CD4-positive, alpha-beta T cell (primary cell): ENCODE data around the gene FMN1. TPM values are rescaled to one million over a fixed set of nuclear protein-coding genes. Genes with fewer than 3 reads are reported as not detected.

Experiments used
- ATAC-seq: fragments of 200-7000 bp; cut with Tn5 transposase; one replicate; pipeline ENCODE4 v1.10.0; 2022; ENCODE audit warnings: mild to moderate bottlenecking; ENCODE audit not compliant: poor library complexity
- CTCF ChIA-PET: fragments of 350-600 bp; sonication (Branson Sonifier 250); formaldehyde crosslinking; loops from one replicate; lab custom pipeline; 2021; ENCODE audit warnings: antibody characterized with exemption, inconsistent platforms; lab: Charles Lee
- POLR2A ChIA-PET: fragments of 350-600 bp; sonication (Branson Sonifier 250); formaldehyde crosslinking; loops from one replicate; lab custom pipeline; 2021; ENCODE audit warnings: antibody characterized with exemption, inconsistent platforms; lab: Charles Lee
- DNase-seq, 14 experiments: peaks; one replicate each; pipeline ENCODE4 v3.0.0-alpha.2; 2013 to 2020; ENCODE audit warnings: mixed read lengths in 2 of 14
- H3K27ac ChIP-seq, 2 donors: one replicate each; pipeline versions ENCODE4 v1.5.1 to v1.7.0; 2013; ENCODE audit warnings: low read length in 2 of 2, low read depth in 1 of 2, mild to moderate bottlenecking in 1 of 2
- H3K27me3 ChIP-seq, 2 experiments: 1 replicate in 1 of 2; 2 replicates in 1 of 2; pipeline versions ENCODE4 v1.6.1 to v1.7.0; 2013; ENCODE audit warnings: low read length in 2 of 2, control low read depth in 1 of 2, mild to moderate bottlenecking in 1 of 2, moderate library complexity in 1 of 2; ENCODE audit not compliant: insufficient read depth in 2 of 2, control insufficient read depth in 1 of 2
- H3K36me3 ChIP-seq: one replicate; pipeline ENCODE4 v1.6.1; 2013; ENCODE audit warnings: low read length, control low read depth; ENCODE audit not compliant: insufficient read depth
- H3K4me1 ChIP-seq: one replicate; pipeline ENCODE4 v1.6.1; 2013; ENCODE audit warnings: low read length, control low read depth; ENCODE audit not compliant: insufficient read depth
- H3K4me3 ChIP-seq: one replicate; pipeline ENCODE4 v1.5.1; 2013; ENCODE audit warnings: mild to moderate bottlenecking, low read length, moderate library complexity
- H3K9me3 ChIP-seq, 2 experiments: 1 replicate in 1 of 2; 2 replicates in 1 of 2; pipeline versions ENCODE4 v1.6.1 to v1.7.0; 2013; ENCODE audit warnings: low read length in 2 of 2, mild to moderate bottlenecking in 2 of 2, control low read depth in 1 of 2, moderate library complexity in 1 of 2; ENCODE audit not compliant: control insufficient read depth in 1 of 2, insufficient read depth in 1 of 2
- H3K27ac Mint-ChIP-seq: one replicate; pipeline ENCODE4 v1.8.0; 2020; ENCODE audit warnings: mixed read lengths
- H3K27me3 Mint-ChIP-seq: one replicate; pipeline ENCODE4 v1.8.0; 2021; ENCODE audit warnings: mixed read lengths
- H3K36me3 Mint-ChIP-seq: one replicate; pipeline ENCODE4 v1.8.0; 2021; ENCODE audit warnings: low read depth, mixed read lengths
- H3K4me1 Mint-ChIP-seq: one replicate; pipeline ENCODE4 v1.8.0; 2021; ENCODE audit warnings: low read depth, mixed read lengths
- H3K4me3 Mint-ChIP-seq: one replicate; pipeline ENCODE4 v1.8.0; 2020; ENCODE audit warnings: mild to moderate bottlenecking, mixed read lengths
- H3K9me3 Mint-ChIP-seq: one replicate; pipeline ENCODE4 v1.8.0; 2020; ENCODE audit warnings: mixed read lengths
- CTCF ChIP-seq: fragments of 200-600 bp; IDR thresholded peaks from one replicate; pipeline ENCODE4 v1.8.0; 2022; ENCODE audit warnings: antibody characterized with exemption, mild to moderate bottlenecking
- intact Hi-C, 2 experiments: fragments of 100-400 bp; cut with DNase I in 1 of 2; cut with micrococcal nuclease in 1 of 2; formaldehyde crosslinking; loops; one replicate each; pipeline versions ENCODE4 v1.15.1 to v1.9.0; 2023 to 2025; cut with DNase I, micrococcal nuclease
- total RNA-seq, 174 experiments: library from RNA in 2 of 174; stranded (reverse) in 2 of 174; gene quantifications; one replicate each; pipeline ENCODE4 v1.2.3 and lab custom pipeline; 2021 to 2026

FMN1 gene
- total RNA-seq, 2 experiments from 2014 or later = 0.39 to 0.55 TPM

GRCh38 chr15:32959077-32959476 is 235.4 kb downstream of the FMN1 start:
- Mint-ChIP-seq H3K9me3 (peaks cover 3% of the 10 kb centered on the region), H3K36me3 (no peaks in the 10 kb centered on the region), H3K27me3 (peaks cover 14% of the 10 kb centered on the region), H3K27ac (no peak overlapping the region), H3K4me3 (no peak overlapping the region), H3K4me1 (no peaks in the 10 kb centered on the region)
- no peak for TF ChIP-seq CTCF
- H3K27me3 ChIP-seq = no peaks in the 10 kb centered on the region
- no peaks in the 10 kb centered on the region for H3K9me3 ChIP-seq
- POLR2A ChIA-PET = no interaction called here
- intact Hi-C loops = no loop called here
- H3K4me3 ChIP-seq = no peak overlapping the region
- CTCF ChIA-PET = interaction anchor here (0.7 kb wide), 1 partner anchor 10 kb away, joined by 3 read pairs; no protein-coding TSS in a partner anchor
- H3K27ac ChIP-seq = no peak overlapping the region
- no peak for DNase-seq
- ATAC-seq = no peak
- no peaks in the 10 kb centered on the region for H3K4me1 ChIP-seq
- no peaks in the 10 kb centered on the region for H3K36me3 ChIP-seq

DNA sequence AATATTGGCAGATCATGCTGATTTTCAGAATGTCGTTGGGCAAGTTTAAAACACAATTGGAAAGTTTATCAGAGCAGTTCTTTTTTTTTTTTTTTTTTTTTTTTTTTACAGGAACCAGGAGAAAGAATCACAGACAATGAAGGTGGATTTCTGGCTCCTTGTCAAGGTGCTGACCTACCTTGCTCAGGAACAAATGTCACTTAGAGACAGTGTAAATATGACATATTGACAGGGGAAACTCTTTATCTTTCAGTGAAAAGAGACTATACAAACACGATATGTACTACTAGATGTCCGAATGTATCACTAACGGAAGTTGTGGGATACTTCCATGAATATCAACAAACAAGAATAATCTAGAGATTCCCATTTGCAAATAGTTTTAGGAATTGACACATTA is 237.3 kb downstream of the FMN1 start:
- H3K9me3 ChIP-seq = no peaks in the 10 kb centered on the region
- H3K27me3 ChIP-seq = peaks cover 0 to 6% of the 10 kb centered on the region in 2 experiments
- Mint-ChIP-seq H3K36me3 (no peaks in the 10 kb centered on the region), H3K4me3 (no peak overlapping the region), H3K27me3 (peaks cover 14% of the 10 kb centered on the region), H3K9me3 (peaks cover 3% of the 10 kb centered on the region), H3K4me1 (no peaks in the 10 kb centered on the region), H3K27ac (no peak overlapping the region)
- no peak overlapping the region for H3K4me3 ChIP-seq
- no peak overlapping the region for H3K27ac ChIP-seq
- ATAC-seq (no peak), DNase-seq (no peak)
- TF ChIP-seq CTCF = no peak
- no peaks in the 10 kb centered on the region for H3K36me3 ChIP-seq
- intact Hi-C loops = no loop called here
- no peaks in the 10 kb centered on the region for H3K4me1 ChIP-seq
- ChIA-PET CTCF (no interaction called here), POLR2A (no interaction called here)

DNA sequence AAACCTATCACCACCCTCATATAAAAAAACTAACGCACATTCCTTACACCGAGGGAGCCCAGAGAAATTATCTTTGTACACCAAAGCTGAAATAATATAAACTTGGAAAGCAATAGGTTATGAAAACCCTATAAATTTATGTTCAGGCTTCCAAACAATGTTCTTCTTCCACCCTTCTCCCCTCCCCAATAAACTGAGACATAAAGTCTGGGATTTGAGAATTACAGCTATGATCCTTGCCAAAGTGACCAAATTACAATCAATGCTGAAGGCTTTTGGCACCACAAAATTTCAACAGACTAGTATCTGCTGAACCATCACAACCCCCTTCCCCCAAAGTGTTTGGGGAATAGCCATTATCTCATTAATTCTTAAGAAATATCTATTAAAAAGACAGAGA is 237.8 kb downstream of the FMN1 start:
- Mint-ChIP-seq H3K4me1 (no peaks in the 10 kb centered on the region), H3K27ac (no peak overlapping the region), H3K36me3 (no peaks in the 10 kb centered on the region), H3K27me3 (peaks cover 14% of the 10 kb centered on the region), H3K4me3 (no peak overlapping the region), H3K9me3 (peaks cover 3% of the 10 kb centered on the region)
- DNase-seq (no peak), ATAC-seq (no peak)
- no peak for TF ChIP-seq CTCF
- H3K4me3 ChIP-seq = no peak overlapping the region
- H3K27me3 ChIP-seq = peaks cover 0 to 6% of the 10 kb centered on the region in 2 experiments
- POLR2A ChIA-PET = no interaction called here
- intact Hi-C loops = no loop called here
- H3K9me3 ChIP-seq = no peaks in the 10 kb centered on the region
- H3K4me1 ChIP-seq = no peaks in the 10 kb centered on the region
- H3K36me3 ChIP-seq = no peaks in the 10 kb centered on the region
- H3K27ac ChIP-seq = no peak overlapping the region
- CTCF ChIA-PET = interaction anchor here (0.6 kb wide), 1 partner anchor 108 kb away, joined by 3 read pairs; no protein-coding TSS in a partner anchor
